HepG2 (cell line): Measurements from ENCODE around the gene FNBP1L. TPM values are rescaled to one million over a fixed set of nuclear protein-coding genes. Genes with fewer than 3 reads are reported as not detected.

Experiments used
- ATAC-seq: fragments of 200-7000 bp; cut with Tn5 transposase; 3 replicates; pipeline ENCODE4 v1.9.1; 2020; ENCODE audit warnings: mild to moderate bottlenecking, moderate library complexity
- BruUV-seq: library from RNA; stranded (reverse); fragments of 400-500 nt; replicated peaks from 2 replicates; lab custom pipeline; 2021; lab: Mats Ljungman, UMichigan
- CTCF ChIA-PET: fragments of 300-600 bp; formaldehyde crosslinking; extraction: SDS; loops from one replicate; lab custom pipeline; 2021; ENCODE audit warnings: low total read pairs, inconsistent platforms, low intra/inter-chr PET ratio; lab: Yijun Ruan, JAX
- POLR2A ChIA-PET: fragments of 350-600 bp; sonication (Branson Sonifier 250); formaldehyde crosslinking; loops from one replicate; lab custom pipeline; 2020; ENCODE audit warnings: antibody characterized with exemption, inconsistent platforms; lab: Yijun Ruan, JAX
- DNase-seq: peaks from one replicate; pipeline ENCODE4 v3.0.0-alpha.2; 2015; ENCODE audit warnings: low spot score
- FAIRE-seq: peaks from 3 replicates; lab custom pipeline; 2011; peaks lifted over from hg19 to GRCh38; lab: Jason Lieb, UNC
- H2AFZ ChIP-seq: one replicate; pipeline ENCODE4 v1.6.1; 2011; ENCODE audit warnings: low read length, inconsistent platforms
- H3K27ac ChIP-seq: fragments of 300-600 bp; 3 replicates; pipeline ENCODE4 v1.8.0; 2011; ENCODE audit warnings: mixed run types, mild to moderate bottlenecking, mixed read lengths, low read length, inconsistent platforms; ENCODE audit not compliant: insufficient read depth; ENCODE audit errors: extremely low read length
- H3K27me3 ChIP-seq, 2 experiments: fragments of 200-600 bp in 1 of 2; 2 replicates in 1 of 2; 3 replicates in 1 of 2; pipeline versions ENCODE4 v1.6.0 to v1.8.0; 2011; ENCODE audit warnings: low read length in 2 of 2, mild to moderate bottlenecking in 2 of 2, moderate library complexity in 2 of 2, inconsistent platforms in 1 of 2; ENCODE audit not compliant: insufficient read depth in 2 of 2, control insufficient read depth in 1 of 2
- H3K36me3 ChIP-seq, 2 experiments: fragments of 200-600 bp in 1 of 2; replicated peaks in 1 of 2; 2 replicates in 1 of 2; 3 replicates in 1 of 2; pipeline versions ENCODE4 v1.5.1 to v1.8.0; 2011; ENCODE audit warnings: low read length in 2 of 2, inconsistent platforms in 1 of 2; ENCODE audit not compliant: insufficient read depth in 2 of 2, control insufficient read depth in 1 of 2
- H3K4me1 ChIP-seq: 2 replicates; pipeline ENCODE4 v1.5.1; 2012; ENCODE audit warnings: low read length, inconsistent platforms; ENCODE audit not compliant: insufficient read depth
- H3K4me2 ChIP-seq: 2 replicates; pipeline ENCODE4 v1.6.0; 2011; ENCODE audit warnings: low read depth, low read length, inconsistent platforms
- H3K4me3 ChIP-seq, 3 experiments: fragments of 200-600 bp in 1 of 3; sonication (generic), shearing (Covaris generic) in 1 of 3; replicated peaks in 1 of 3; 2 replicates each; pipeline ENCODE4 v1.5.1; 2011 to 2016; ENCODE audit warnings: low read length in 3 of 3, inconsistent platforms in 2 of 3, low read depth in 2 of 3, mild to moderate bottlenecking in 2 of 3, control low read depth in 1 of 3, mixed read lengths in 1 of 3; ENCODE audit not compliant: insufficient read depth in 1 of 3
- H3K79me2 ChIP-seq: one replicate; pipeline ENCODE4 v1.6.1; 2011; ENCODE audit warnings: low read length, inconsistent platforms; ENCODE audit not compliant: insufficient read depth
- H3K9ac ChIP-seq: 2 replicates; pipeline ENCODE4 v1.6.0; 2011; ENCODE audit warnings: mild to moderate bottlenecking, low read depth, low read length, inconsistent platforms; ENCODE audit not compliant: insufficient read depth
- H3K9me3 ChIP-seq: 2 replicates; pipeline ENCODE4 v1.5.1; 2012; ENCODE audit warnings: mild to moderate bottlenecking, low read length
- H4K20me1 ChIP-seq: 2 replicates; pipeline ENCODE4 v1.6.0; 2011; ENCODE audit warnings: inconsistent platforms, mild to moderate bottlenecking, low read length, moderate library complexity; ENCODE audit not compliant: insufficient read depth
- BCL3 ChIP-seq: sonication (generic); formaldehyde crosslinking; IDR thresholded peaks from 2 replicates; pipeline ENCODE4 v1.5.1; 2020; ENCODE audit warnings: mild to moderate bottlenecking, missing genetic modification reagents, moderate library complexity
- HNRNPLL ChIP-seq: fragments of 200-400 bp; formaldehyde crosslinking; IDR thresholded peaks from 2 replicates; pipeline ENCODE4 v1.6.1; 2017; ENCODE audit warnings: mild to moderate bottlenecking, low read depth, low read length; ENCODE audit not compliant: poor library complexity, severe bottlenecking
- NR1H2 ChIP-seq: sonication (generic); formaldehyde crosslinking; IDR thresholded peaks from 2 replicates; pipeline ENCODE4 v1.8.1; 2022; ENCODE audit warnings: low read depth, missing genetic modification reagents, borderline replicate concordance
- SAP130 ChIP-seq: IDR thresholded peaks from 2 replicates; pipeline ENCODE4 v1.6.1; 2016; ENCODE audit warnings: low read depth
- STAT6 ChIP-seq: sonication (generic); formaldehyde crosslinking; IDR thresholded peaks from 2 replicates; pipeline ENCODE4 v1.4.0; 2020; ENCODE audit warnings: missing genetic modification reagents, mild to moderate bottlenecking, borderline replicate concordance
- XRCC5 ChIP-seq: fragments of 200-400 bp; formaldehyde crosslinking; optimal IDR thresholded peaks from 2 replicates; pipeline ENCODE3; 2017; ENCODE audit warnings: mild to moderate bottlenecking, low read length
- ZBTB39 ChIP-seq: sonication (generic); formaldehyde crosslinking; IDR thresholded peaks from 2 replicates; pipeline ENCODE4 v1.5.0; 2020; ENCODE audit warnings: missing genetic modification reagents
- ZFY ChIP-seq: sonication (generic); formaldehyde crosslinking; IDR thresholded peaks from 2 replicates; pipeline ENCODE4 v1.4.0; 2020; ENCODE audit warnings: missing genetic modification reagents
- ZHX2 ChIP-seq, 2 experiments: sonication (generic) in 1 of 2; formaldehyde crosslinking in 1 of 2; IDR thresholded peaks; 2 replicates each; pipeline versions ENCODE4 v1.6.1 to v1.9.0; 2014 to 2022; ENCODE audit warnings: antibody characterized with exemption in 1 of 2, borderline replicate concordance in 1 of 2, inconsistent platforms in 1 of 2, low read depth in 1 of 2, missing genetic modification reagents in 1 of 2
- ZNF501 ChIP-seq: sonication (generic); formaldehyde crosslinking; IDR thresholded peaks from 2 replicates; pipeline ENCODE4 v1.5.1; 2020; ENCODE audit warnings: mild to moderate bottlenecking, moderate library complexity, missing genetic modification reagents
- WGBS: methylation state at CpG from one replicate; pipeline ENCODE4 v1.1.6; 2017; ENCODE audit warnings: low lambda C conversion rate; 5-methylcytosine and 5-hydroxymethylcytosine counted together
- in situ Hi-C: cut with HindIII; loops from 2 replicates; pipeline ENCODE4 v1.10.0; 2017; ENCODE audit warnings: low pct_unique_long_range_greater_than_20kb; ENCODE audit not compliant: extremely low pct_ligation_motif_present
- intact Hi-C: fragments of 100-400 bp; cut with micrococcal nuclease; formaldehyde crosslinking; loops from one replicate; pipeline ENCODE4 v1.10.0; 2022; ENCODE audit not compliant: unreplicated experiment
- polyA plus RNA-seq, 8 experiments: library from polyadenylated mRNA; depleted of rRNA in 3 of 8; stranded (reverse) in 7 of 8; unstranded in 1 of 8; fragments of >200 nt; fragmentation: Illumina TruSeq in 4 of 8; extraction: Trizol in 4 of 8; gene quantifications; 2 replicates each; pipeline versions ENCODE4 v1.2.1 to v1.2.3, GENCODE V29; 2011 to 2016; ENCODE audit warnings: low read depth in 4 of 8, missing spikeins in 1 of 8, mixed read lengths in 1 of 8; ENCODE audit not compliant: insufficient read depth in 1 of 8
- total RNA-seq, 5 experiments: library from RNA; depleted of rRNA; stranded (reverse); fragments of >200 nt; fragmentation: Illumina TruSeq; extraction: Trizol; gene quantifications; 2 replicates each; pipeline ENCODE4 v1.2.3, GENCODE V29; 2016; ENCODE audit warnings: low read depth in 1 of 5

Gene FNBP1L
- total and polyA plus RNA-seq, 2 of the 13 experiments (the other 11 are each of a cell fraction or from before 2014, with no cell fraction given), result 24.1 to 27.1 TPM

GRCh38 chr1:93579891-93580290 lies 132.0 kb downstream of the FNBP1L start:
- 48% methylated on average over 5 of the region's 5 CpGs for WGBS
- peak; percentile 82 for ATAC-seq
- in situ Hi-C loops, result no loop called here
- H3K36me3 ChIP-seq, result peaks cover 5 to 26% of the 10 kb centered on the region in 2 experiments; a peak in 3 of 5 replicates
- peak overlapping the region; percentile 50 for H3K27ac ChIP-seq
- peak; percentile 64 for DNase-seq
- FAIRE-seq, result peak; percentile 42
- ChIA-PET CTCF (no interaction called here), POLR2A (interaction anchor here (0.7 to 7.6 kb wide), 3 partner anchors 10 to 37 kb away, joined by 3 to 56 read pairs (median 33); no protein-coding TSS in a partner anchor)
- peak overlapping the region; percentile 28; the same call in 1 of the 2 replicates for H3K9ac ChIP-seq
- H3K27me3 ChIP-seq, result no peaks in the 10 kb centered on the region
- peak overlapping the region; percentile 28 for H3K4me2 ChIP-seq
- H4K20me1 ChIP-seq, result no peaks in the 10 kb centered on the region
- intact Hi-C loops, result no loop called here
- H3K9me3 ChIP-seq, result no peaks in the 10 kb centered on the region
- H3K79me2 ChIP-seq, result no peaks in the 10 kb centered on the region
- no TSS peak for BruUV-seq
- no peak overlapping the region for H3K4me3 ChIP-seq
- H3K4me1 ChIP-seq, result peaks cover 45% of the 10 kb centered on the region
- H2AFZ ChIP-seq, result no peak overlapping the region
- no peak for TF ChIP-seq ZHX2 (IDR thresholded peaks at IDR 0.05; ENCODE audit: low read depth)
- no peak for TF ChIP-seq ZHX2 (CRISPR knock-in tag; IDR thresholded peaks at IDR 0.05; ENCODE audit: borderline replicate concordance)
- TF ChIP-seq STAT6 (CRISPR knock-in tag), result no peak
- TF ChIP-seq HNRNPLL, result peak; percentile 58
- TF ChIP-seq BCL3 (CRISPR knock-in tag), result no peak
- TF ChIP-seq ZBTB39 (CRISPR knock-in tag), result no peak
- no peak for TF ChIP-seq NR1H2 (CRISPR knock-in tag)
- peak; percentile 58 for TF ChIP-seq ZFY (CRISPR knock-in tag)
- TF ChIP-seq ZNF501 (CRISPR knock-in tag), result 0 out of 2 replicates have a peak, but pooled peaks have one; percentile 14
- TF ChIP-seq XRCC5, result peak; percentile 39
- TF ChIP-seq SAP130 (CRISPR knock-in tag), result 0 out of 2 replicates have a peak, but pooled peaks have one; percentile 25
